Fibroblast of lung (primary cell): ENCODE results near the gene ZNF354B.
"Not testable (repeated sequence)": the region's sequence is repeated elsewhere in the genome, so short reads cannot be mapped to it uniquely, and the experiment has no call there.

Source experiments
- CTCF ChIP-seq, 2 donors: IDR thresholded peaks in 1 of 2; conservative IDR thresholded peaks in 1 of 2; 1 replicate in 1 of 2; 2 replicates in 1 of 2; pipeline ENCODE4 v1.5.1; 2011 to 2012; ENCODE audit warnings: low read length in 2 of 2, control low read depth in 1 of 2, inconsistent platforms in 1 of 2, low read depth in 1 of 2, mild to moderate bottlenecking in 1 of 2
- EZH2 ChIP-seq: IDR thresholded peaks from 2 replicates; pipeline ENCODE4 v1.5.1; 2012; ENCODE audit warnings: low read length, control low read depth, mild to moderate bottlenecking; ENCODE audit errors: missing control alignments

DNA sequence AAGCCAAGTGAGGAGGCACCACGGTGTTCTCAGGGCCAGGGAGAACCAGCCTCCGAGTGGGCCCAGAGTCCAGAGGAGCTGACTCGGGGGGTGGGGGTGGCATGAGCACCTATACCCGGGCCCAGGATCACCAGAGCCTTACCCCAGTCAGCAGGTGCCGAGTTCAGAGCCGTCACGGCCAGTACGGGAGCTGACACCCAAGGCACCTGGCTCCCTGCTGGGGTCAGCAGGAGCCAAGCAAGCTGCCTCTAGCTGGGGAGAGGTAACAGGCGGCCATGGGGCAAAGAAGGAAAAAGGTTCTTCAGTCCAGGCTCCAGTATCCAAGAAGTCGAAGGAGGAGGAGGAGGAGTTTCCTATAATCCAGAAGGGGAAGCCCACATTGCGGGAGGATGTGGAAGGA lies 19.4 kb upstream of the ZNF354B start:
- TF ChIP-seq CTCF (conservative IDR thresholded peaks at IDR 0.05 in 1 of 2, IDR thresholded peaks at IDR 0.05 in 1 of 2; ENCODE audit: low read depth in 1 of 2, low read length in 2 of 2); EZH2: not testable (repeated sequence)
